Astrocyte of the hippocampus (primary cell): ENCODE results near the gene SELENON.

Source experiments
- DNase-seq: peaks from one replicate; pipeline ENCODE4 v3.0.0; 2011; ENCODE audit warnings: low read depth, low spot score

The SELENON gene

DNA sequence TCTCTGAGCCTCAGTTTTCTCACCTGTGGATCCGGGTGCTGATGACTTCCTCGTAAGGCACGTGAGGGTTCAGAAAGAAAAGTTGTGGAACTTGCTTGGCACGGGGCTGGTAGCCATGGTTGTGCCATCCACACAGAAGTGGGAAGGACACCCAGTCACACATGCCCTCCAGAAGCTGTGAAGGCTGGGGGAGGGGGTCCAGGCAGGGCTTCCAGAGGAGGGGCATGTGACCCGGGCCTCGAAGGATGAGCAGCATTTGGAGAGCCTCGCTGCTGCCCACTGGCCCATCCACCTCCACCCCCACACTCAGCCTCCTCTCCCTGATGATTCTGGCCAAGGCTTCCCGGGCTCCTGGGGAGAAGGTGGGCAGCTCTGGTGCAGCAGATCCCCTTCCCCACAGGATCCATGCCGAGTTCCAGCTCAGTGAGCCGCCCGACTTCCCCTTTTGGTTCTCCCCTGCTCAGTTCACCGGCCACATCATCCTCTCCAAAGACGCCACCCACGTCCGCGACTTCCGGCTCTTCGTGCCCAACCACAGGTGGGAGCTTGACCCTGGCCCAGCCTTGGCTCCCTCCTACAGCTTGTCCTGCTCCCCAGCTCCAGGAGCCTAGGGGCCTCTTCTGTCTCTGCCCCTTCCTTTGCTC, 9.4 kb downstream of the SELENON start:
- no peak for DNase-seq

DNA sequence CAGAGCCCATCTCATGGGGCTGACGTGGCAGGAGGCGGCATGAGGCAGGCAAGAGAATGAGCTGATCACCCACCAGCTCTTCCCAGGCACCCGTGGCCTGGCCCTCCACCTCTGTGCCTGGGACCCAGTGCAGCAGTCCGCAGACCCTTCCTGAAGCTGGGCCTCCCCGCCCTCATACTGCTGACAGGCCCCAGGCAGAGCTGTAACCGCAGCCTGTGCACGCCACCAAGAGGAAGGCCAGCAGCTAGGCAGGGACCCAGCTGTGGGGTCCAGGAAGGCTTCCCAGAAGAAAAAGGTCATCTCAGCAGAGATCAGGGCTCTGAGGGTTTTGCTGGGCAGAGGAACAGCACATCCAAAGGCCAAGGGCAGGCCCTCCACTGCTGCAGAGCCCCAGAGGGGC, 9.9 kb downstream of the SELENON start:
- no peak for DNase-seq

DNA sequence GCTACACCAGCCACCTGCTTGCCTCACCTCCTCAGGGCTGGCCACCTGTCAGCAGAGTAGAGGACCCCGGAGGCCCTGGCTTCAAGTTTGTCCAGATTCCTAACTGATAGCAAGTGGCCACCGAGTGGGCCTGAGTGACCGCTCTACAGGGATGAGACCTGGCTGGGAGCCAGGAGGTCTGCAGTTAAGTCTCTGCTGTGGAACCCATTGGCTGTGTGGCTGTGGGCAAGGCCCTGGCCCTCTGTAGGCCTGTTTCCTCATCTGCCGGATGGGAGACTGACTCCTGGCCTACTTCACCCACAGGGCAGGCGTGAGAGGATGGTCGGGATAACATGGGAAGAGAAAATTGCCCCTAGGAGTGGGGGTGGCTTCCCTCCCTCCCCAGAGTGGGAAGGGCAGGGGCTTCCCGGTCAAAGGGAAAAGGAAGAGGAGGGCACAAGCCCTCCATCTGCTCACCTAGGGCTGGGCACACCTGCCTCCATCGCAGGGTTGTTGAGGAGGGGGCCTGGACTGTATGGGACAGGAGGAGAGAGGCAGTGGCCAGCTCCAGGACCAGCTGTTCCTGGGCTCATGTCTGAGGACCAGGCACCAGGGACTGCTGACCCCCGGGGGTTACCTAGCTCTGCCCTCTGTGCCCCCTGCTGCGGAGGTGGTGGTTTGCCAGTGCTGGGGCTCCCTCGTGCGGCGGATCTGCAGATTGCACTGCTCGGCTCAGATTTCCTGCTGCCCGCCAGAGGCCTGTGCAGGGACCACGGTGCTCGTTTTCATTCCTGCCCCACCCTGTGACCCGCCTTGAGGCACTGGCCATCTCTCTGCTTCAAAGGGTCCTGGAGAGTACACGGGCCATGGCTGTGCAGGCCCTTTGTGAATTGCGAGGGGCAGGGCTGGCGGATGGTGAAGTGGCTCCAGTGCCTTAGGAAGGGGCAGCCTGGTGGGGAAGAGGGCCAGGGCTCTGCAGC, 10.6 kb downstream of the SELENON start:
- peak; percentile 72 for DNase-seq

DNA sequence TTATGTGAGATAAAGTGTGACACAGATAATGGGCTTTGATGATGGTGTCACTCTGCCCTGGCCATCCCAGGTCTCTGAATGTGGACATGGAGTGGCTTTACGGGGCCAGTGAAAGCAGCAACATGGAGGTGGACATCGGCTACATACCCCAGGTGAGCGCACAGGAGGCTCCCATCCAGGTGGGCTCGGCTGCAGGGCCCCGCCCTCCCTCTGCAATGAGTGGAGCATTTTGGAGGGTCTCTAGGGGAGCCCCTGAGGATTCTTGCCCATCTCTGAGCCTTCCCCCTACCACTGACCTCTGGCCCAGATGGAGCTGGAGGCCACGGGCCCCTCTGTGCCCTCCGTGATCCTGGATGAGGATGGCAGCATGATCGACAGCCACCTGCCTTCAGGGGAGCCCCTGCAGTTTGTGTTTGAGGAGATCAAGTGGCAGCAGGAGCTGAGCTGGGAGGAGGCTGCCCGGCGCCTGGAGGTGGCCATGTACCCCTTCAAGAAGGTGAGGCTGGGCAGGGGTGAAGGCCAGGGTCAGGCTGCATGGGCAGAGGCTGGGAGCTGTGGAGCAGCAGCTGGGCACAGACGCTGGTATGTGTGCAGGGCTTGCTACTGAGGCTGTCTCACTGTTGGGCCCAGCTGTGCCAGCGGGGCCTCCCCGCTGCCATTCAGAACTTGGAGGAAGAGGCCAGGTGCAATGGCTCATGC, 11.5 kb downstream of the SELENON start:
- DNase-seq: no peak

DNA sequence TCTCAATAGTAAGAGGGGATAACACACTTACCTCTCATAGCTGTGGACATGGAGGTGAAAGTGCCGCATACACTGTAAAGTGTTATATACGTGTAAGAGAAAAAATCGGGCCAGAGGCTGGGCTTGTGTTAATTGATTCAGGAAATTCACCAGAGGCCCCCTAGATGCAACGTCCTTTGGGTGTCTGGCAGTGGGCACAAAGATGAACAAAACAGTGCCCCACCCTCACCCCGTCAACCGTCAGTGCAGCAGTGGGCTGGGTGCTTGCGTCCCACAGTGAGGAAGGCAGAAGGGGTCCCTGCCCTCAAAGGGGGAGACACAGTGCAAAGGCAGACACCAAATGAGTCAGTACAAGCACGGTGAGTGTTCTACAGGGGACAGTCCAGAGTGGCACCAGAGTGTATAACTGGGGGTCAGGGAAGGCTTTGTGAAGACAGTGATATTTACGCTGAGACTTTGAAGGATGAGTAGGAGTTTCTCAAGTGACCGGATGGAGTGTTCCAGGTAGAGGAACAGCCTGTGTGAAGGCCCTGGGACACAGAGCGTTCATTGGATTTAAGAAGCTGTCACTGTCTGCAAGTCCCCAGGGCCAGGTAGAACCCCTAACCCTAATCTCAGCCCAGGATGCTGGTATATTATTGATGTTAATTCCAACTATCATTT, 13.2 kb downstream of the SELENON start:
- no peak for DNase-seq

DNA sequence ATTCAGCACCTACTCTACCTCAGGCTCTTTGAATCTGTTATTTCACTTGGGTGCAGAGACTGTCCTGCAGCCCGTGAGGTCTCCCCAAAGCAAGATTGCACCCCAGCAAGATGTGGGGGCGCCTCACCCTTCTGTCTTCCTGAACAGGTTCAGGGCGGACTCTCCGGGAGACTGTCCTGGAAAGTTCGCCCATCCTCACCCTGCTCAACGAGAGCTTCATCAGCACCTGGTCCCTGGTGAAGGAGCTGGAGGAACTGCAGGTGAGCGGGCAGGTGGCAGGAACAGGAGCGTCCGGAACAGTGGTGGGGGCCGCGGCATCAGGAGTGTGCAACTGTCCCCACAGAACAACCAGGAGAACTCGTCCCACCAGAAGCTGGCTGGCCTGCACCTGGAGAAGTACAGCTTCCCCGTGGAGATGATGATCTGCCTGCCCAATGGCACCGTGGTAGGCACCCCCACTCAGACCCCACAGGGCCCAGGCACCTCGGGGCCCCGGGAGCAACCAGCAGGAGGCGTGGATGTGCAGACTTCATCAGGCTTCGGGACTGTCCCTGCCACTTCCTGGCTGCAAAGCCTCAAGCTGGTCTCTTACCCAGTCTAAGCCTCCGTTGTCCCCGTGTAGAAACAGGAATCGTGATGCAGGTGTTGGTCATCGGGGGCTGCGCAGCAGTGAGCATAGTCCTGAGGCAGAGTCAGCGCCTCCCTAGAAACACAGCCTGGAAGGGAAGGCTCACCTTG, 13.9 kb downstream of the SELENON start:
- no peak for DNase-seq

DNA sequence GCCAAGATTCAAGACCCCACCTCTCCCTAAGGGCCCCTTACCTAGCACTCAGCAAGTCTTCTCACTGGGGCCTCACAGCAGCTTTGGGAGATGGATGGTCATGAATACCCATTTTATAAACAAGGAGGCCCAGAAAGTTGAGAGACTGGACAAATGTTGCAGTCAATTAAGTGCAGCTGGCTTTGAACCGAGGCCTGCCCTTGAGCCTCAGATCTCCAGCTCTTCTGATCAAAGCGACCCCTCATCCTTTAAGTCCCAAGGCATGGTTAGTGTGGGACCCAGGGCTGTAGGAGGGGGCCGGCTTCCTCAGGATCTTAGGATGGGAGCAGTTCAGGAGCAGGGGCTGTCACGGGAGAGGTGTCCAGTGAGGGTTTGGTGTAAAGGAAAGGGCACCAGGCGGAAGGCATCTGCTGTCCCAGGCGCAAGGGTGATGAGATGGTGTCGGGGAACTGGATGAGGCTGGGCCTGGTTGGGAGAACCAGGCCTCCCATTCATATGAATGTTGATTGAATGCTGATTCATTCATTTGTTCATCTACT, 14.6 kb downstream of the SELENON start:
- DNase-seq: no peak

DNA sequence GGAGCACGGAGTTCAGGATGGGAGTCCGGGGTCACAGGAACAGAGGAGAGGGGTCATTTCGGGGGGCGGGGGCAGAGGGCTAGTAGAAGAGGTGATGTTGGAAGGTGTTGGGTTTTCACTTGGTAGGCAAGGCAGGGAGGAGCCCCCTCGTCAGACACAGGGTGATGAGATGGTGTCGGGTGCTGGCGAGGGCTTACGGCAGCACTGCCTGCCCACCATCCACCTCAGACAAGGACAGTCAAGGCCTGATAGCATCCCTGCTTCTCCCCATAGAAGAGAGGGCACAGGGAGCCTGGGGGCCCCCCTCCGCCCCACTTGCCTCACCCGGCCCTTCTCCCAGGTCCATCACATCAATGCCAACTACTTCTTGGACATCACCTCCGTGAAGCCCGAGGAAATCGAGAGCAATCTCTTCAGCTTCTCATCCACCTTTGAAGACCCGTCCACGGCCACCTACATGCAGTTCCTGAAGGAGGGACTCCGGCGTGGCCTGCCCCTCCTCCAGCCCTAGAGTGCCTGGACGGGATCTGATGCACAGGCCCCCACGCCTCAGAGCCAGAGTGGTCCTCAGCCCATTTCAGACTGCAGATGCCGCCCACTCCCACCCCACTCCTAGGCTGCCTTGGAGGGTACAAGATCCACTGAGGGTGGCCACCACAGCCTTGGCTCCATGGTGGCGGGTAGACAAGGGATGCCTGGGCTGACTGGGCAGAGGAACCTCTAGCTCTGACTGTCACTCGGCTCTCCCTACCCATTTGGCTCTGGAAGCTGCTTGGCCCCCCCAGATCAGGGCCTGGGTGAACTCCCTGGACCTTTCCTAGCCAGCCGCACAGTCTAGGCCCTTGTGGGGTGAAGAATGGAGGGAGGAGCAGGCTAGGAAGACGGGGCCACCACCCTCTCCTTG, 15.5 kb downstream of the SELENON start:
- DNase-seq: no peak

DNA sequence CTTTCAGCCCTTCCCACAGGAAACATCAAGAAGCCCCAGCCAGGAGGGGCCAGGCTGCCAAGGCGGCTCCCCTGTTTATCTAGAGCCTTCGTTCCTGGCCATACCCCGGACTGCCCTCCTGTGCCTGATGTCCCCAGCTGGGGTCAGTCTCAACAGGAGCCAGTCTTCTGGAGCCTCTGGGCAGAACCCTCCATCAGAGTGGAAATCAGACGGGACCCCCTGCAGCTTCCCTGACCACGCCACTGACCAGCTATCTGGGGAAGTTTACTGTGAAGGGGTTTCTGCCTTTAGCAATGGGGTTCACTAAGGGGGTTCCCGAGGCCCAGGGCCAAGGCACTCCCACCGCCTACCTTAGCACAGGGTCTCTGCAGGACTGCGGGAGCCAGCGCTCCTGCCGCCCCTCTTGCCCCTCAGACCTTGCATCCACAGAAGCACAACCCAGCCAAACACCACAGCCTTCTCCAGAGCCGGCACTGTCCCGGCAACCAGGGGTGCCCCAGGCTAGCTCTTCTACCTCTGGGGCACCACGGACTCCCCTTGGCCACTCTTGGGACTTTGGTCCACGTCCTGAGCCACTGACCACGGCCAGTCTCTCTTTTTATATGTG, 16.2 kb downstream of the SELENON start:
- no peak for DNase-seq

DNA sequence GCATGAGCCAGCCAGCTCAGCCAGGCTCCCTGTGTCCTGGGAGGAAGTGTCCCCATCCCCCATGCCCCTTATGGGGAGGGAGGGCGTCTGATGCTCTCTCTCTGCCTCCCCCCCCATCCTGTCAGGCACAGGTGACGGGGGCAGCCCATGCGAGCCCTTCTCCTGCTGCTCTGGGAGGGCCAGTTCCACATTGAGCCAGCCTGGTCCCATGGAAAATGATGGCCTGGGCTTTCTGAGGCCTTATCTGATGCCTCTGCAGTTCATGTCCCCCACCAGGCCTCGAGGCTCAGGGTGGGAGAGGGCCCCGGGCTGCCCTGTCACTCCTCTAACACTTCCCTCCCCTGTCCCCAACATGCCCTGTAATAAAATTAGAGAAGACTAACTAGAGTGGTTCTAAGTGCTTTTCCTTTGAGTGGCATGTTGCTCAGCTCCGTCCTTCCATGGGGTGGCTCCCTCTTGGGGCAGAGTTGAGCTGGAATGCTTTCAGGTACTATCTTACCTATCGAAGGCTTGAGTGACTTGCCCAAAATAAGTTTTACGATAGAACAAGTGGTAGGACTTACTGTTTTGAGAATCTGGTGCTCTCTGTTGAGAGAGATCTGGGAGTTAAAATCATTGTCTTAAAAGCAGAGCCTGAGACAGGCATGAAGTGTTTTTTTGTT, 18.0 kb downstream of the SELENON start:
- DNase-seq: no peak

DNA sequence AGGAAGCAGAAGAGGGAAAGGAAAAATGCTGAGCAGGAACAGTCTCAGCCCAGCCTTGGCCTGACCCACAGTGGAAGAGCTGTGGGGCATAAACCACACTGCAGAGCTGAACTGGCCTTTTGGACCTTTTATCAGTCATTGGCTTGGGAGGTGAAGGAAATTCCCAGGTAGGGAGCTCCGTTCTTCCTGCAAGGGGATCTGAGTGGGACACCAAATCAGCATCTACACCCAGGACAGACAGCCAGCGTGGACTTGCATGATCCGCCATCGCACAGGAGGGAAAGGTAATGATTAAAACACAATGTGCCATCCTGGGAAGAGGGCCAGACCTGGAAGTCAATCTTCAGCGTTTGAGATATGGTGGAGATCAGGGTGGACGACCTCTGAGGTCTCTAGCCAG, 18.6 kb downstream of the SELENON start:
- DNase-seq: no peak

DNA sequence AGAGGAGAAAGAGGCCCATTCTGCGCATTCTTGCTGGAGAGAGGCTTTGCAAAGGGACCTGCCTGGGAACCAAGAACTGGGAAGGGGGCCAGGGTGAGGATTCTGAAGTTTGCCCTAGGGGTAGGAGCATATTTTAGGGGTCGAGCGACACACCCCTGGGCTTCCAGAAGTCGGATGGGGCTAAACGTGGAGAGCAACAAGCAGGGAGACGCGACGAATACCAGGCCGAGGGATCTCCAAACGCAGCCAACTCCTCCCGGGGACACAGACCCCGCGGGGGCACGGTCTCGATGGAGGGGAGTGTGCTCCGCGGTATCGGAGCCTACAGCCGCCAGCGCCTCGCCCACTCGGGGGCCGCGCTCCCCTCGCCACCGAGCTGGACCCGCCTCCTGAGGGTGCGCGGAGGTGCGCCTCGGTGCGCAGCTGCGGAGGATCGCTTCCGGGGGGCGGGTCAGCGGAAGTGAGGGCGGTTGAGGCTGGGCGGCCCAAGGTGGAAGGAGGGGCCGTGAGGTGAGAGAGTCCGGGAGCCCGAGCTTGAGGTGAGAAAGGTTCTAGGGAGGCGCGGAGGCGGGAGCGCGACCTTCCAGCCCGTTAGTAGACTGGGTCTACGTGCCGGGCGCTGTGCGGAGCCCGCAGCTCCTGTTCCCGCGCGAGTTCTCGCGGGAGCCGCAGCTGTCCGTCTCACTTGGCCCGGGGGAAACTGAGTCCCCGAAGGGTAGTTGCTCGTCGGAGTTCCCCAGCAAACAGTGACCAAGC, 19.7 kb downstream of the SELENON start, which contains the start of gene MTFR1L:
TSS of gene MTFR1L (plus strand) at position 464 of the 756 bp plus-strand sequence. CDS start 3,151 bp downstream, outside the sequence.
- DNase-seq: peak; percentile 92

DNA sequence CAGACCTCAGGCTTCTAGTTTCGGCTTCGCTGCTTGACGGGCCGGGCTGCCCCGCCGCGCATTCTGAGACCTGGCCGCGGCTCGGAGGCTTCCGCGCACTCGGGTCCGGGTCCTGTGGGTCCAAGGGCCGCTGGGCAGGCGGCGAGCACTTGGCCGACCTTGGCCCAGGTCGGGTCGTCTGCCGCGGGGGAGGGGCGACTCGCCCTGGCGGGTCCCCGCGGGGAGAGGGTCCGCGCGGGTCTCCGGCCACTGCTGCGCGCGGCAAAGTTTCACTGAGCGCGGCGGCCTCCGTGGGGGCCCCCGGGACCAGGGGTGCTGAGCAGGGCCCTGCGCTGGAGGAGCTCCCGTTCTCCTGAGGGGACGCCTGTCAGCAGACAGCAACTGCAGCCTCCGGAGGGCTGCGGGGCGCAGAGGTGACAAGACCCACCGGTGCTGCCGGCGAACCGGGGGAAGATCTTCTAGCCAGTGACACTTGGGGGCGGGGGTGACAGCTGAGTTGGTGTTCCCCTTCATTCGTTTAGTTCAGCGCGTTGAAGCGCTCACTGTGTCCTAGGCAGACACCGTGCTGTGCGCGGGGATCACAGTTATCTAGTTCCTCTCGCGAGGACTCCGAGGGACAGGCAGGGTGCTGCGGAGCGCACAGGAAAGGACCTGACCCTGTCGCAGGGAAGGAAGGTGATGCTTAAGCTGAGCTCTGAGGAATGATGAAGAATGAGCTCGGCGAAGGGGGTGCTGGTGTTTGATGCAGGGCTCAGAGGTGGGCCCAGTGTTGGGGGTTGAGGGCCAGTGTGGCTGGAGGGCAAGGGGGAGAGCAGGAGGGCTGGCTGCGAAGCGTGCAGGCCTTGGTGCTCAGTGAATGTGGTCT, 20.5 kb downstream of the SELENON start:
- DNase-seq: peak; percentile 75

DNA sequence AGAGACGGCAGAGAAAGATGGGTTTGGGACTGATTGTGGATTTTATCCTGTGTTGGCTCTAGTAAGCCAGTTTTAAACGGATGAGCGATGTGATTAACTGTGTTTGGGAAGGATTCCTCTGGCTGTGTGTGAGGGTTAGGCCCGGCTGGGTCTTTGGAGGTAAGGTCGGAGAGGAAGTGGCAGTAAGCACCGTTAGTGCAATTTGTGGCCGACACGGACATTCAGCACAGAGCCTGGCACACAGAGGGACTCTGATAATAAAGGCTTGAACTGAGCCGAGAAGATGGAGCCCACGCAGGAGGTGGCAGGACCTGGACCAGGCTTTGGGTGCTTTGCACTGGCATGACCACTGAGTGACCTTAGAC, 21.1 kb downstream of the SELENON start:
- no peak for DNase-seq

DNA sequence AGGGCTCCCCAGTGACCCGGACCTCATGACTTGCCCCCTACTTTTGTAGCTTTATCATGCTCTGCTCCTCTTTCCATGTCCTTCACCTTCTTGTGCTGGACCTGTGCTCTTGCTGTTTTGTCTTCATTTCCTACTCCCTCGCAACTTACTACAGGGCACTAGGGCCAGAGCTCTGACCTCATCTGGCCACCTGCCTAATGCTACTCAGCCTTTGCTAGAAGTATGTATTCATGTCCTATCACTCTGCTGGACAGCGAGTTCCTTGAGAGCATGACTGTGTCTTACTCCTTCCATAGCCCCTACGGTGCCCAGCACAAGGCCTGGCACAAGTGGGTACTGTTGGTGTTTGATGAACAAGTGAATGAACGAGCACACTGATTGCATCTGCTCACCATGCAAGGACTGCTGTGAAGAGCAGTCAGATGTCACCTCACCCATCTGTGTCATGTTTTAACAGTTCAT, 21.7 kb downstream of the SELENON start:
- DNase-seq: peak; percentile 37

DNA sequence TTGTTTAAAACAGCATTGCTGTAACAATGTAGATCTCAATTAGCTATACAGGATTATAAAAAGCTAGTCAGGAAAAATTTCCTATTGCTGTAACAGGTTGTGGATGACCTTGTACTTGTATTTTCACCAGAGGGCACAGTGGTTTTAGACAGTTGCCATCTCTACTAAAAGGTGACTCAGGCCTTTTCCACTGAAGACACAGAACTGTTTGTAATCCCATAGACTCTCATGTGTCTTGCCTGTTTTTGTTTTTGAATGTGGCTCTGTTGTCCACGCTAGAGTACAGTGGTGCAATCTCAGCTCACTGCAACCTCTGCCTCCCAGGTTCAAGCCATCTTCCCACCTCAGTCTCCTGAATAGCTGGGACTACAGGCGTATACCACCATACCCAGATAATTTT, 25.6 kb downstream of the SELENON start:
- no peak for DNase-seq

DNA sequence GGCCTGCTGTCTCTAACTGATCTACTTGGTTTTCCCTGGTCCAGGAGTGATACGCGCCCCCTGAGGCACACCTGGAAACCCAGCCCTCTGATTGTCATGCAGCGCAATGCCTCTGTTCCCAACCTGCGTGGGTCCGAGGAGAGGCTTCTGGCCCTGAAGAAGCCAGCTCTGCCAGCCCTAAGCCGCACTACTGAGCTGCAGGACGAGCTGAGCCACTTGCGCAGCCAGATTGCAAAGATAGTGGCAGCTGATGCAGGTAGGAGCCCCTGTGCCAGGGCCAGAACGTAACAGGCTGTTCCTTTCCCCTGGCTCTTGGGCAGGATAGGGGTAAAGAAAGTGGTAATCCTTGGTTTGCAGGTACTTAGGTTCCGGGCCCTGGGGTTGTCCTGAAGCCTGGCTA, 26.6 kb downstream of the SELENON start:
- no peak for DNase-seq
